Measurements from ENCODE around the gene MYO7A. TPM values are rescaled to one million over a fixed set of nuclear protein-coding genes. Genes with fewer than 3 reads are reported as not detected.

Gene MYO7A
- total and polyA plus RNA-seq, 2 experiments from 2014 or later = 1.8 to 5.4 TPM

GRCh38 chr11:77250881-77251640, 123.0 kb downstream of the MYO7A start:
- H3K4me2 ChIP-seq = no peak overlapping the region
- no peak overlapping the region for H3K27ac Mint-ChIP-seq

GRCh38 chr11:77252555-77253270, 124.7 kb downstream of the MYO7A start:
- Histone ChIP-seq H3K4me3 (no peak overlapping the region), H3K27ac (ENCODE audit: low read depth) (no peak overlapping the region), H2AFZ (no peak overlapping the region), H3K27me3 (ENCODE audit: insufficient read depth) (no peaks in the 10 kb centered on the region), H3K4me1 (ENCODE audit: insufficient read depth) (no peaks in the 10 kb centered on the region), H3K9me2 (ENCODE audit: insufficient read depth) (no peaks in the 10 kb centered on the region), H3K79me2 (replicated peaks; ENCODE audit: insufficient read depth) (no peaks in the 10 kb centered on the region), H4K20me1 (replicated peaks; ENCODE audit: insufficient read depth) (no peaks in the 10 kb centered on the region), H3K36me3 (ENCODE audit: insufficient read depth) (no peaks in the 10 kb centered on the region), H3F3A (replicated peaks; ENCODE audit: low read depth) (no peaks in the 10 kb centered on the region), H3K4me2 (no peak overlapping the region)
- ATAC-seq (no peak), DNase-seq (ENCODE audit: low spot score) (no peak)
- H3K9me3 Mint-ChIP-seq = no peaks in the 10 kb centered on the region
- no peaks in the 10 kb centered on the region for H3K4me1 Mint-ChIP-seq
- H3K4me3 Mint-ChIP-seq = no peak overlapping the region
- H3K27ac Mint-ChIP-seq = no peak overlapping the region
- H3K36me3 Mint-ChIP-seq (ENCODE audit: low read depth) = no peaks in the 10 kb centered on the region
- H3K27me3 Mint-ChIP-seq (ENCODE audit: insufficient read depth, low read depth, poor library complexity) = no peaks in the 10 kb centered on the region
- TF ChIP-seq ETS1 (IDR thresholded peaks at IDR 0.05) (no peak), EZH2phosphoT487 (IDR thresholded peaks at IDR 0.05; ENCODE audit: unreplicated experiment) (no peak), REST (IDR thresholded peaks at IDR 0.05; ENCODE audit: unreplicated experiment) (no peak), EZH2 (IDR thresholded peaks at IDR 0.05; ENCODE audit: low read depth, unreplicated experiment) (no peak), CREB1 (CRISPR knock-in tag; IDR thresholded peaks at IDR 0.05; ENCODE audit: low read depth) (no peak), POLR2AphosphoS5 (IDR thresholded peaks at IDR 0.05; ENCODE audit: low read depth) (no peak), ZNF114 (CRISPR knock-in tag; IDR thresholded peaks at IDR 0.05) (no peak)

More at GRCh38 chr11:77250881-77251640, 123.0 kb downstream of the MYO7A start:
- H3K27ac ChIP-seq (ENCODE audit: low read depth) = no peak overlapping the region
- Mint-ChIP-seq H3K36me3 (ENCODE audit: low read depth) (no peaks in the 10 kb centered on the region), H3K27me3 (ENCODE audit: insufficient read depth, low read depth, poor library complexity) (no peaks in the 10 kb centered on the region), H3K4me3 (no peak overlapping the region), H3K9me3 (no peaks in the 10 kb centered on the region), H3K4me1 (no peaks in the 10 kb centered on the region)
- H3K4me1 ChIP-seq (ENCODE audit: insufficient read depth) = no peaks in the 10 kb centered on the region
- TF ChIP-seq ZNF114 (CRISPR knock-in tag; IDR thresholded peaks at IDR 0.05) (no peak), EZH2phosphoT487 (IDR thresholded peaks at IDR 0.05; ENCODE audit: unreplicated experiment) (no peak), NANOG (IDR thresholded peaks at IDR 0.05; ENCODE audit: borderline replicate concordance) (no peak), EZH2 (IDR thresholded peaks at IDR 0.05; ENCODE audit: low read depth, unreplicated experiment) (no peak), ZNF331 (CRISPR knock-in tag; IDR thresholded peaks at IDR 0.05; ENCODE audit: low read depth) (no peak), CTCF (conservative IDR thresholded peaks at IDR 0.05; ENCODE audit: low read depth in 2 of 2) (no peak), POLR2AphosphoS5 (IDR thresholded peaks at IDR 0.05; ENCODE audit: low read depth) (no peak)
- no peaks in the 10 kb centered on the region for H4K20me1 ChIP-seq (replicated peaks; ENCODE audit: insufficient read depth)
- no peaks in the 10 kb centered on the region for H3K9me2 ChIP-seq (ENCODE audit: insufficient read depth)
- DNase-seq (ENCODE audit: low spot score) (no peak), ATAC-seq (no peak)
- H2AFZ ChIP-seq = no peak overlapping the region
- no peak overlapping the region for H3K4me3 ChIP-seq
- H3K27me3 ChIP-seq (ENCODE audit: insufficient read depth) = no peaks in the 10 kb centered on the region
- no peaks in the 10 kb centered on the region for H3K79me2 ChIP-seq (replicated peaks; ENCODE audit: insufficient read depth)
- H3F3A ChIP-seq (replicated peaks; ENCODE audit: low read depth) = no peaks in the 10 kb centered on the region
- no peaks in the 10 kb centered on the region for H3K36me3 ChIP-seq (ENCODE audit: insufficient read depth)
